ENCODE results near the gene CYREN.

DNA sequence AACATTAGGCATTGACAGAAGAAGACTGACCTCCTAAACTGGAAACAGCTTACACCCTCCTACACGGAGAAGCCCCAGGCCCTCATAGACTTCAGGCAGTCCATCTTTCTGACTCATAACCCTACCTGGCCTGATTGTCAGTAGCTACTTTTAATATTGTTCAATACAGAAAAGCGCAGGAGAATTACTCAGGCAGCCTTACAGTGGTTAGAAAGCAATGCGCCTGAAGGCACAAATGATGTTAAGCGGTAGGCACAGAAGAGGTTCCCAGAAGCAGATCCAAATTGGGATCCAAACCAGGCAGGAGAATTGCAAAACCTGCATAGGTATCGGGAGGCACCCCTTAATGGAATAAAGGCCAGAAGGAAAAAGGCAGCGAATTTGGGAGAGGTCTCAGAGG is 5.4 kb upstream of the CYREN start:
- TF ChIP-seq, protein P1, sequence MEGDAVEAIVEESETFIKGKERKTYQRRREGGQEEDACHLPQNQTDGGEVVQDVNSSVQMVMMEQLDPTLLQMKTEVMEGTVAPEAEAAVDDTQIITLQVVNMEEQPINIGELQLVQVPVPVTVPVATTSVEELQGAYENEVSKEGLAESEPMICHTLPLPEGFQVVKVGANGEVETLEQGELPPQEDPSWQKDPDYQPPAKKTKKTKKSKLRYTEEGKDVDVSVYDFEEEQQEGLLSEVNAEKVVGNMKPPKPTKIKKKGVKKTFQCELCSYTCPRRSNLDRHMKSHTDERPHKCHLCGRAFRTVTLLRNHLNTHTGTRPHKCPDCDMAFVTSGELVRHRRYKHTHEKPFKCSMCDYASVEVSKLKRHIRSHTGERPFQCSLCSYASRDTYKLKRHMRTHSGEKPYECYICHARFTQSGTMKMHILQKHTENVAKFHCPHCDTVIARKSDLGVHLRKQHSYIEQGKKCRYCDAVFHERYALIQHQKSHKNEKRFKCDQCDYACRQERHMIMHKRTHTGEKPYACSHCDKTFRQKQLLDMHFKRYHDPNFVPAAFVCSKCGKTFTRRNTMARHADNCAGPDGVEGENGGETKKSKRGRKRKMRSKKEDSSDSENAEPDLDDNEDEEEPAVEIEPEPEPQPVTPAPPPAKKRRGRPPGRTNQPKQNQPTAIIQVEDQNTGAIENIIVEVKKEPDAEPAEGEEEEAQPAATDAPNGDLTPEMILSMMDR (IDR thresholded peaks at IDR 0.05): no peak
- TF ChIP-seq EZH2 (IDR thresholded peaks at IDR 0.05): no peak
- no peak for TF ChIP-seq EZH2phosphoT487 (IDR thresholded peaks at IDR 0.05)

All from neural progenitor cell (in vitro differentiated cells).